A549 treated with DMSO at 1 μM for 4 hours (cell line): Measurements from ENCODE around the gene EXOC5. TPM values are rescaled to one million over a fixed set of nuclear protein-coding genes. Genes with fewer than 3 reads are reported as not detected.

Source experiments
- total RNA-seq: library from RNA; stranded (reverse); fragments of 200-300 nt; extraction: Qiagen RNA extraction; gene quantifications from 5 replicates; pipeline ENCODE4 v1.2.3, GENCODE V29; 2022; ENCODE audit warnings: low read depth

EXOC5 gene, protein sequence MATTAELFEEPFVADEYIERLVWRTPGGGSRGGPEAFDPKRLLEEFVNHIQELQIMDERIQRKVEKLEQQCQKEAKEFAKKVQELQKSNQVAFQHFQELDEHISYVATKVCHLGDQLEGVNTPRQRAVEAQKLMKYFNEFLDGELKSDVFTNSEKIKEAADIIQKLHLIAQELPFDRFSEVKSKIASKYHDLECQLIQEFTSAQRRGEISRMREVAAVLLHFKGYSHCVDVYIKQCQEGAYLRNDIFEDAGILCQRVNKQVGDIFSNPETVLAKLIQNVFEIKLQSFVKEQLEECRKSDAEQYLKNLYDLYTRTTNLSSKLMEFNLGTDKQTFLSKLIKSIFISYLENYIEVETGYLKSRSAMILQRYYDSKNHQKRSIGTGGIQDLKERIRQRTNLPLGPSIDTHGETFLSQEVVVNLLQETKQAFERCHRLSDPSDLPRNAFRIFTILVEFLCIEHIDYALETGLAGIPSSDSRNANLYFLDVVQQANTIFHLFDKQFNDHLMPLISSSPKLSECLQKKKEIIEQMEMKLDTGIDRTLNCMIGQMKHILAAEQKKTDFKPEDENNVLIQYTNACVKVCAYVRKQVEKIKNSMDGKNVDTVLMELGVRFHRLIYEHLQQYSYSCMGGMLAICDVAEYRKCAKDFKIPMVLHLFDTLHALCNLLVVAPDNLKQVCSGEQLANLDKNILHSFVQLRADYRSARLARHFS
- 32.4 to 55.7 TPM (median 45.2 TPM) in 5 replicates for total RNA-seq

DNA sequence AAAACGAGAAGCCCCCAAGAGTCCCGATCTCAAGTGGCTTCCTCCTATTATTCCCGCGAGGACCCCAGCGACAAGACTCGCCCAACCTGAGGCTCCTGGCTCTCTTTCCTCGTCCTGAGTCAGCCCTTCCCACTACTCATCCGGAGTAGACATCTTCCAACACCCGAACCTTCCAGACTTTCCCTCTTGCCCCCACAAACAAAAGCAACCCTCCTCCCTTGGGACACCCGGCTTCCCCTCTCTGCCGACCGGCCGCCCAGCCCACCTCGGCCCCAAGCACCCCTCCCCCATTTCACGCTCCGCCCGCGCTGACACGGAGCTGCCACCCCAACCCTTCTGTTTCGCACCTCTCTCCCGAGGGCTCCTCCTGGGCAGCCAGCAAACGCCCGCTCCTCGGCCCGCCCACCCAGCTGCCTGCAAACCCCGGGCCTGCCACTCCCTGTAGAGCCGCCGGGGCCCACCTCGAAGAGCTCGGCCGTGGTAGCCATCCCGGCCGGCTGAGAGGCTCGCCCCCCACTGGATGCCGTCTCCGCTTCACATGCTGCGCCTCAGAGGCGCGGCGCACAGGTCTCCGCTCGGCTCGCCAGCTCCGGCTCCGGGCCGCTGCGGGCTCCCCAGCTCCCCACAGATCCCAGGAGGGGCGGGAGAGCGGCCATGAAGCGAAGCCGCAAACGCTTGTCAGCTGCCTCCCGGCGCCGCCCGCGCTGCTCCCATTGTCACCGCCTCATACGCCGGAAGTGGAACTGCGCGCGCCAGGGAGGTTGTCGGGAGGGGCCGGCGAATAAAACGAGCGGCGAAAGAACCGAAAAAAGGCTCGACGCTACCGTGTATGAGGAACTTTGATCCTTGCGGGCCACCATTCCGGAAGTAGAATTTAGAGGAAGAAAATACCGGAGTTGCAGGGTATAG lies at the start of gene EXOC5, which contains the start of gene AP5M1:
Gene EXOC5, minus strand, starts transcription at position 745 of the 909 bp plus-strand sequence. Its CDS starts 257 bp downstream, at position 488.
Gene AP5M1, plus strand, starts transcription at position 811 of the 909 bp plus-strand sequence. CDS start 344 bp downstream, outside the sequence.

Other genes starting within 250 kb of the EXOC5 start
- gene AP5M1, start 66 bp upstream of the EXOC5 start, total RNA-seq, result 18.8 to 25.2 TPM (median 22.5 TPM) in 5 replicates
- gene NAA30, start 121.7 kb upstream of the EXOC5 start, total RNA-seq, result 9.6 to 17.1 TPM (median 15.0 TPM) in 5 replicates
- gene CCDC198, start 225.0 kb upstream of the EXOC5 start, total RNA-seq, result 2.4 to 4.4 TPM (median 3.5 TPM) in 5 replicates